ENCODE data around the gene TFF2. TPM values are rescaled to one million over a fixed set of nuclear protein-coding genes. Genes with fewer than 3 reads are reported as not detected.

The TFF2 gene
- total RNA-seq, 1 experiment from 2014 or later = not detected

GRCh38 chr21:42377211-42377950, 26.6 kb upstream of the TFF2 start:
- no peak overlapping the region for H3K27ac ChIP-seq
- no peak overlapping the region for H3K4me3 ChIP-seq
- no peaks in the 10 kb centered on the region for H3K36me3 ChIP-seq
- no peaks in the 10 kb centered on the region for H3K4me1 ChIP-seq
- no peaks in the 10 kb centered on the region for H3K27me3 ChIP-seq
- no peaks in the 10 kb centered on the region for H3K9me3 ChIP-seq (replicated peaks)
- DNase-seq = no peak

GRCh38 chr21:42376338-42376982, 25.7 kb upstream of the TFF2 start:
- Histone ChIP-seq H3K27me3 (no peaks in the 10 kb centered on the region), H3K4me3 (no peak overlapping the region), H3K27ac (no peak overlapping the region), H3K36me3 (no peaks in the 10 kb centered on the region), H3K9me3 (replicated peaks) (no peaks in the 10 kb centered on the region), H3K4me1 (no peaks in the 10 kb centered on the region)
- DNase-seq = no peak

GRCh38 chr21:42375966-42376337, 25.2 kb upstream of the TFF2 start:
- no peak for DNase-seq
- Histone ChIP-seq H3K36me3 (no peaks in the 10 kb centered on the region), H3K4me3 (no peak overlapping the region), H3K27me3 (no peaks in the 10 kb centered on the region), H3K4me1 (no peaks in the 10 kb centered on the region), H3K9me3 (replicated peaks) (no peaks in the 10 kb centered on the region), H3K27ac (no peak overlapping the region)

GRCh38 chr21:42375506-42375905, 24.7 kb upstream of the TFF2 start:
- no peak overlapping the region for H3K27ac ChIP-seq
- DNase-seq = no peak

GRCh38 chr21:42374864-42375499, 24.2 kb upstream of the TFF2 start:
- Histone ChIP-seq H3K36me3 (no peaks in the 10 kb centered on the region), H3K4me3 (no peak overlapping the region), H3K27me3 (no peaks in the 10 kb centered on the region), H3K27ac (no peak overlapping the region), H3K4me1 (no peaks in the 10 kb centered on the region), H3K9me3 (replicated peaks) (no peaks in the 10 kb centered on the region)
- peak in 1 of 2 experiments; percentile 14 for DNase-seq

More at GRCh38 chr21:42375506-42375905, 24.7 kb upstream of the TFF2 start:
- Histone ChIP-seq H3K36me3 (no peaks in the 10 kb centered on the region), H3K27me3 (no peaks in the 10 kb centered on the region), H3K4me1 (no peaks in the 10 kb centered on the region), H3K9me3 (replicated peaks) (no peaks in the 10 kb centered on the region), H3K4me3 (no peak overlapping the region)

- no peak overlapping the region for H3K27ac ChIP-seq
- no peaks in the 10 kb centered on the region for H3K4me1 ChIP-seq
- no peaks in the 10 kb centered on the region for H3K36me3 ChIP-seq
- H3K27me3 ChIP-seq = no peaks in the 10 kb centered on the region
- no peak overlapping the region for H3K4me3 ChIP-seq
- H3K9me3 ChIP-seq (replicated peaks) = no peaks in the 10 kb centered on the region
- DNase-seq = no peak
These were observed 23.7 kb upstream of the TFF2 start for GRCh38 chr21:42374457-42374856.

GRCh38 chr21:42373908-42374455, 23.2 kb upstream of the TFF2 start:
- no peaks in the 10 kb centered on the region for H3K9me3 ChIP-seq (replicated peaks)
- no peaks in the 10 kb centered on the region for H3K27me3 ChIP-seq
- no peaks in the 10 kb centered on the region for H3K36me3 ChIP-seq
- H3K27ac ChIP-seq = no peak overlapping the region
- no peak for DNase-seq
- no peaks in the 10 kb centered on the region for H3K4me1 ChIP-seq
- H3K4me3 ChIP-seq = no peak overlapping the region

GRCh38 chr21:42373196-42373907, 22.6 kb upstream of the TFF2 start:
- no peak for DNase-seq
- Histone ChIP-seq H3K4me1 (no peaks in the 10 kb centered on the region), H3K27ac (no peak overlapping the region), H3K9me3 (replicated peaks) (no peaks in the 10 kb centered on the region), H3K4me3 (no peak overlapping the region), H3K27me3 (no peaks in the 10 kb centered on the region), H3K36me3 (no peaks in the 10 kb centered on the region)

- Histone ChIP-seq H3K36me3 (no peaks in the 10 kb centered on the region), H3K4me3 (no peak overlapping the region), H3K27me3 (no peaks in the 10 kb centered on the region), H3K9me3 (replicated peaks) (no peaks in the 10 kb centered on the region), H3K4me1 (no peaks in the 10 kb centered on the region), H3K27ac (no peak overlapping the region)
- no peak for DNase-seq
These were observed 20.3 kb upstream of the TFF2 start for GRCh38 chr21:42370894-42371654.

- H3K36me3 ChIP-seq = no peaks in the 10 kb centered on the region
- no peak overlapping the region for H3K27ac ChIP-seq
- H3K4me3 ChIP-seq = no peak overlapping the region
- H3K9me3 ChIP-seq (replicated peaks) = no peaks in the 10 kb centered on the region
- H3K27me3 ChIP-seq = peaks cover 3% of the 10 kb centered on the region; the same call in 1 of the 2 replicates
- H3K4me1 ChIP-seq = no peaks in the 10 kb centered on the region
- DNase-seq = no peak
These were observed 19.0 kb upstream of the TFF2 start for GRCh38 chr21:42369821-42370220.

- Histone ChIP-seq H3K27ac (no peak overlapping the region), H3K36me3 (no peaks in the 10 kb centered on the region), H3K4me3 (no peak overlapping the region), H3K27me3 (peaks cover 11% of the 10 kb centered on the region; the same call in 1 of the 2 replicates), H3K9me3 (replicated peaks) (no peaks in the 10 kb centered on the region), H3K4me1 (no peaks in the 10 kb centered on the region)
- no peak for DNase-seq
These were observed 16.8 kb upstream of the TFF2 start for GRCh38 chr21:42367367-42368165.

- DNase-seq = no peak
- no peak within 1 kb of the TSS for H3K4me3 ChIP-seq
- H3K27me3 ChIP-seq = peaks cover 11% of the 10 kb centered on the region; the same call in 1 of the 2 replicates
- no peaks in the 10 kb centered on the region for H3K9me3 ChIP-seq (replicated peaks)
- no peaks in the 10 kb centered on the region for H3K36me3 ChIP-seq
- no peaks in the 10 kb centered on the region for H3K4me1 ChIP-seq
- no peak within 1 kb of the TSS for H3K27ac ChIP-seq
These were observed 15.7 kb upstream of the TFF2 start, which contains the start of gene TFF1 for GRCh38 chr21:42366292-42367010. Gene TFF1, minus strand, starts transcription at chr21:42366535. Its CDS starts 40 bp downstream, at chr21:42366495.

- DNase-seq = no peak
- H3K4me1 ChIP-seq = no peaks in the 10 kb centered on the region
These were observed 15.0 kb upstream of the TFF2 start for GRCh38 chr21:42365770-42366169.

More at GRCh38 chr21:42365770-42366169, 15.0 kb upstream of the TFF2 start:
- H3K27ac ChIP-seq = no peak overlapping the region
- no peaks in the 10 kb centered on the region for H3K36me3 ChIP-seq
- peaks cover 11% of the 10 kb centered on the region; the same call in 1 of the 2 replicates for H3K27me3 ChIP-seq
- H3K9me3 ChIP-seq (replicated peaks) = no peaks in the 10 kb centered on the region
- no peak overlapping the region for H3K4me3 ChIP-seq

Data from SJCRH30 (cell line).